ENCODE results near the gene SNX5.
"Not testable (repeated sequence)": the region's sequence is repeated elsewhere in the genome, so short reads cannot be mapped to it uniquely, and the experiment has no call there.

Gene SNX5

GRCh38 chr20:17971300-17972013 is 2.9 kb upstream of the SNX5 start:
- Histone ChIP-seq H3K9ac (ENCODE audit: low read depth, low read length) (peak overlapping the region; percentile 95), H3K4me1 (ENCODE audit: insufficient read depth, low read length) (peaks cover 10% of the 10 kb centered on the region), H3K9me3 (ENCODE audit: control insufficient read depth, insufficient read depth, low read length) (no peaks in the 10 kb centered on the region), H3K36me3 (ENCODE audit: insufficient read depth, low read length) (peaks cover 7% of the 10 kb centered on the region; the same call in 1 of the 2 replicates)

DNA sequence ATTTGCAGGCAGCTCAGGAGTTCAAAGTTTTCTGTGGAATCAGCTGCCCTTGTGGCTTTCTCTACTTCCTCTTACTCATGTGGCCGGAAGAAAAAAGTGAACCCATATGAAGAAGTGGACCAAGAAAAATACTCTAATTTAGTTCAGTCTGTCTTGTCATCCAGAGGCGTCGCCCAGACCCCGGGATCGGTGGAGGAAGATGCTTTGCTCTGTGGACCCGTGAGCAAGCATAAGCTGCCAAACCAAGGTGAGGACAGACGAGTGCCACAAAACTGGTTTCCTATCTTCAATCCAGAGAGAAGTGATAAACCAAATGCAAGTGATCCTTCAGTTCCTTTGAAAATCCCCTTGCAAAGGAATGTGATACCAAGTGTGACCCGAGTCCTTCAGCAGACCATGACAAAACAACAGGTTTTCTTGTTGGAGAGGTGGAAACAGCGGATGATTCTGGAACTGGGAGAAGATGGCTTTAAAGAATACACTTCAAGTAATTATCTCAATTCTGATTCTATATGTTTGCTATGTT is 1.4 kb upstream of the SNX5 start:
- Histone ChIP-seq H3K9ac (ENCODE audit: low read depth, low read length) (peak overlapping the region; percentile 95), H3K9me3 (ENCODE audit: control insufficient read depth, insufficient read depth, low read length) (no peaks in the 10 kb centered on the region), H3K4me1 (ENCODE audit: insufficient read depth, low read length) (peaks cover 19% of the 10 kb centered on the region), H3K36me3 (ENCODE audit: insufficient read depth, low read length) (no peaks in the 10 kb centered on the region)

- H3K4me1 ChIP-seq (ENCODE audit: insufficient read depth, low read length): peaks cover 25% of the 10 kb centered on the region
Observed at GRCh38 chr20:17969278-17969883, 787 bp upstream of the SNX5 start.

DNA sequence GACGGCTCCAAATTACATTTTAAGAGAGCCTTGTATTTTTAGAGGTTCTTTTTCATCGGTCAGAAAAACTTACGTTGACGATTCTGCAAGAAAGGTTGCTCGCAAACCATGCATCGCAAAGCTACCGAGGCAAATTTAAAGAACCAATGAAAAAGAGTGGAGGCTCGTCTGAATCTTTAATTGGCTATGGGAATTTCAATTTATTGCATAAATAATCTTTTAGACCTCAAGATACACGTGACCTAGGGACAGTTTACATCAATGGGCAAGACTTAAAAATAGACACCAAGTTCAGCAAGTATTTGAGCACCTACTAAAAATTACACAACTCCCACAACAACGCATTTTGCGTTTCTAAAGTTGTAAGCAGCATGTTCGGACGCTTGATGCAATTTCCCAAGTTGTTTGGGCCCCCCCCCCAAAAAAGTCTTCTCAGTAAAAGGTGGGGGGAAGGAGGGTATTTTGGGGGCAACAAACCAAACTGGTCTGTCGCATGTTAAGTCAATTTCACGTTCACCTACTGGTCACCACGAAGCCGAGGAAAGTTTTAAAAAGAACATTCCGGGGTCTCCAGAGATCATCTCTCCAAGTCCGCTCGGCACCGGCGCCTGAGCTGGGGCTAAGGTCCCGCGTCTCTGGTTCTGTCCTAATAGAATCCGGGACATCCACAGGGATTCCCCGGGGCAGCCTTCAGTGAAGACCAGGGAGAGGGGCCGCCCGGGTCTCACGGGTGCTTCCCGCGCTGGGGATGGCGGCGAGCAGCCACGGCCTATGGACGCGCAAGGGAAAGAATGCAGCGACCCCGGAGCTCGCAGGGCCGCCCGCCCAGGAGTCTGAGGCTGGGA is 851 bp downstream of the SNX5 start:
- H3K4me1 ChIP-seq (ENCODE audit: insufficient read depth, low read length): peaks cover 32% of the 10 kb centered on the region
- peak overlapping the region; percentile 95 for H3K9ac ChIP-seq (ENCODE audit: low read depth, low read length)
- H3K36me3 ChIP-seq (ENCODE audit: insufficient read depth, low read length): peaks cover 3% of the 10 kb centered on the region; the same call in 1 of the 2 replicates
- H3K9me3 ChIP-seq (ENCODE audit: control insufficient read depth, insufficient read depth, low read length): no peaks in the 10 kb centered on the region

More at GRCh38 chr20:17969278-17969883, 787 bp upstream of the SNX5 start:
- H3K36me3 ChIP-seq (ENCODE audit: insufficient read depth, low read length): no peaks in the 10 kb centered on the region
- H3K9ac ChIP-seq (ENCODE audit: low read depth, low read length): peak overlapping the region; percentile 95
- H3K9me3 ChIP-seq (ENCODE audit: control insufficient read depth, insufficient read depth, low read length): no peaks in the 10 kb centered on the region

DNA sequence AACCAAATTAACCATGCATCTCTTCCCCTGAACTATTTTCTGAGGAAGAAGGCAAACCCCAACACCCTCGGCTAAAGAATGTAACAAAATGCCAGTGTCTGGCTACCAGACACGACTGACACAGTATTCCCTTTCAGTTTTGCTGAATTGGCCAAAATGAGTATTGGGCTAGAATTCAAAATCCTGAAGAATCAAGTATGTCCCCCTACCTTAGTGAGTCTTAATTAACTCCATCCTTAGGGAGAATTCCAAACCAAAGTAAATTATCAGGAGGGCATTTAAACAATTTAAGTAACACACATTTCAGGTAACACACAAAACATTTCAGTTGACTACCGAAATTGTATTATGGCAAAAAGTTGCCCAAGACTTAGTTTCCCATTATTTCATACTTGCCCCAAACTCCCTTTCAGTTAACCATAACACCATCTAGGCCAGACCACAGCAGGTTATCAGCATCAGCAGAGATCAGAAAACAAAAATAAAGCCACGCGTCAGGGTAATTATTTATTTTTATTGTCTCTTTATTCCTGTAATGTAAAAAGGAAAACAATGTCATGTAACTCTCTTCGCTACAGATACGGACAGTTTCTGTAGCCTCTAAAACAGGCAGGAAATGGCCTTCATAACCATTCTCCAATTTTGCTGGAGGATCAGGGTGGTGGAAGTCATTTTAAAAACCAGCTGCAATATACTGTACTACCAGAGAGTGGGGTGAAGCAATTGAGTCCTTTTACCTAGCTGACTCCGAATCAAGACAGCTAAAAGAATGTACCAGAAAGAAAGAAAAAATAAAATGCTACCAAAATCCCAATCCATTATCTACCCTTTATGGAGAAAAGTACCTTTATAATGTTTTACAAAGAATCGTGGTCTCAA is 1.9 kb downstream of the SNX5 start:
- Histone ChIP-seq H3K36me3 (ENCODE audit: insufficient read depth, low read length) (peaks cover 3% of the 10 kb centered on the region; the same call in 1 of the 2 replicates), H3K9ac (ENCODE audit: low read depth, low read length) (peak overlapping the region; percentile 95), H3K4me1 (ENCODE audit: insufficient read depth, low read length) (peaks cover 33% of the 10 kb centered on the region), H3K9me3 (ENCODE audit: control insufficient read depth, insufficient read depth, low read length) (no peaks in the 10 kb centered on the region)

DNA sequence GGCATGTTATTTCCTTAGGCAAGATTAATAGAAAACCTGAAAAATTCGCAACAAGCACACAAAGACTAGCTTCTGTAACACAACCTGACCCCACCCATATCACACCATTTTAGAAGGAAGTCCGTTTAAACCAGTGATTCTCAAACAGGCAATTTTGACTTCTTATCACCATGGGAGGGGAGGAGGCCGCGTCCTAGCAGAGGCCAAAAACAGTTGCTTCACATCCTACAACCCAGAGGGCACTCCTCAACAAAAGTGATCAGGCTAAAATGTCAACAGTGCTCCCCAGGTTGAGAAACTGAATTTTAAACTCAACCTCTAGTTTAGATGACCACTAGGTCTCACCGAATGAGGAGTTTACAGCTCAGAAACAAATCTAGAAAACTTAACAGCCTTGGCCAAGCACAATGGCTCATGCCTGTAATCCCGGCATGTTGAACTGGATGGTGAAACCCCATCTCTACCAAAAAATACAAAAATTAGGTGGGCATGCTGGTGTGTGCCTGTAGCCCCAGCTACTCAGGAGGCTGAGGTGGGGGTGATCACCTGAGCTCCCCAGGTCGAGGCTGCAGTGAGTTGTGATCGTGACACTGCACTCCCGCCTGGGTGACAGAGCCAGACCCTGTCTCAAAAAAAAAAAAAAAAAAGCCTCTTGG is 3.4 kb downstream of the SNX5 start:
- peaks cover 3% of the 10 kb centered on the region; the same call in 1 of the 2 replicates for H3K36me3 ChIP-seq (ENCODE audit: insufficient read depth, low read length)
- H3K9me3 ChIP-seq (ENCODE audit: control insufficient read depth, insufficient read depth, low read length): no peaks in the 10 kb centered on the region
- peaks cover 42% of the 10 kb centered on the region for H3K4me1 ChIP-seq (ENCODE audit: insufficient read depth, low read length)
- H3K9ac ChIP-seq (ENCODE audit: low read depth, low read length): peak overlapping the region; percentile 95; the same call in 1 of the 2 replicates

DNA sequence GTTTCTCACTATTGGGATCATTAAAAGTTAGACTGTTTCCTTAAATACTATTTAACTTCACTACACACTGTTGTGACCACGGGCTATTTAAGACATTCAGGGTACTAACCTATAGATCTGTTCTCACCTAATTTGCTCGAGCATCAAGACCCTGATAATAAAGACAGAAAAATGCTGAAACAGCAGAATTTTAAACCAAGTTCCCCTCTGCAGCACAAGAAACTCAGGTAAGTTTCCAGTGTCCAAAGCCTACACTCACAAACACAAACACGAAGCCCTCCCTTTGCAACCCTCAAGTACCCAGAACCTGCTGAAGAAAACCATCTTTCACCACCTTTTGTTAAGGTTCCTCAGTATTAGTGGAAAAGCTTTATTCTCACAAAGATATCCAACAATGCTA is 4.0 kb downstream of the SNX5 start:
- Histone ChIP-seq H3K36me3 (ENCODE audit: insufficient read depth, low read length) (peaks cover 3% of the 10 kb centered on the region; the same call in 1 of the 2 replicates), H3K9me3 (ENCODE audit: control insufficient read depth, insufficient read depth, low read length) (no peaks in the 10 kb centered on the region), H3K4me1 (ENCODE audit: insufficient read depth, low read length) (peaks cover 44% of the 10 kb centered on the region), H3K9ac (ENCODE audit: low read depth, low read length) (no peak overlapping the region)

DNA sequence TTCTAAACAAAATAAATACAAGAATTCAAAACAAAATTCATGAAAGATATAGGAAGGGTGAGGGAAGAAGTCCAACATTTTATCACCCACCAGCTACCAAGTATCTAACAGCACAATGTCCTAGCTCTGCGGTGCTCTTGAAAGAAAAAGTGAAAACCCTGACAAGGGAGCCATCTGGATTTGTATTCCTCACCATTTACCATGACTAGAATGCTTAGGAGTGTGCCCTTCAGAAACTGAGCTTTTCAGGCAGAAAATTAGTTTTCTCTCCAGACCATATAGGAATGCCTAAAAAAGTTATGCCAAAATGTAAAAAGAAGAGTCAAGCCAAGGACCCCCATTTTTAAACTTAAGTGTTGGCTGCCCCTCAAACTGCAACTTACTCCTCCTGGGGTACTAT is 4.5 kb downstream of the SNX5 start:
- no peak overlapping the region for H3K9ac ChIP-seq (ENCODE audit: low read depth, low read length)
- H3K4me1 ChIP-seq (ENCODE audit: insufficient read depth, low read length): peaks cover 50% of the 10 kb centered on the region
- no peaks in the 10 kb centered on the region for H3K9me3 ChIP-seq (ENCODE audit: control insufficient read depth, insufficient read depth, low read length)
- H3K36me3 ChIP-seq (ENCODE audit: insufficient read depth, low read length): peaks cover 3% of the 10 kb centered on the region; the same call in 1 of the 2 replicates

- Histone ChIP-seq H3K9ac (ENCODE audit: low read depth, low read length) (no peak overlapping the region), H3K4me1 (ENCODE audit: insufficient read depth, low read length) (peaks cover 50% of the 10 kb centered on the region), H3K36me3 (ENCODE audit: insufficient read depth, low read length) (peaks cover 3% of the 10 kb centered on the region; the same call in 1 of the 2 replicates), H3K9me3 (ENCODE audit: control insufficient read depth, insufficient read depth, low read length) (no peaks in the 10 kb centered on the region)
Observed at GRCh38 chr20:17963114-17963897, 5.3 kb downstream of the SNX5 start.

DNA sequence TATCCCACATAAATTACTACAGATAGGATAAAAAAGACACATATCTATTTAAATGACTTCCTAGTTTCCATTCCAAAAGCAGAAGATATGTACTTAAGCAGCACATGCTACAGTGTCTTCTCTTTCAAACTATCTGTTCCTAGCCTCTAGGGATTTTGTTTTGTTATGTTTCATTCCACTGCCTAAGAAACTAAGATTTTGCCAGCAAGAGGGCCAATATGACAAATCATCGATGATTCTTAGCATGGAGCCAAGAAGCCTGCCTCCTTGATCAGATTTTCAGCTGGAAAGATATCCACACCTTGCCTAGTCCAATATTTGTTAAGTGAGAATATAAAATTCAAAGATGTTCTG is 7.0 kb downstream of the SNX5 start:
- peaks cover 10% of the 10 kb centered on the region; the same call in 1 of the 2 replicates for H3K36me3 ChIP-seq (ENCODE audit: insufficient read depth, low read length)
- H3K9ac ChIP-seq (ENCODE audit: low read depth, low read length): no peak overlapping the region

GRCh38 chr20:17960927-17961586 is 7.5 kb downstream of the SNX5 start:
- H3K9me3 ChIP-seq (ENCODE audit: control insufficient read depth, insufficient read depth, low read length): no peaks in the 10 kb centered on the region
- peaks cover 15% of the 10 kb centered on the region for H3K36me3 ChIP-seq (ENCODE audit: insufficient read depth, low read length)
- no peak overlapping the region for H3K9ac ChIP-seq (ENCODE audit: low read depth, low read length)
- peaks cover 50% of the 10 kb centered on the region for H3K4me1 ChIP-seq (ENCODE audit: insufficient read depth, low read length)

More for the DNA sequence above, 7.0 kb downstream of the SNX5 start:
- no peaks in the 10 kb centered on the region for H3K9me3 ChIP-seq (ENCODE audit: control insufficient read depth, insufficient read depth, low read length)
- peaks cover 50% of the 10 kb centered on the region for H3K4me1 ChIP-seq (ENCODE audit: insufficient read depth, low read length)

- Histone ChIP-seq H3K36me3 (ENCODE audit: insufficient read depth, low read length) (peaks cover 19% of the 10 kb centered on the region), H3K4me1 (ENCODE audit: insufficient read depth, low read length) (peaks cover 45% of the 10 kb centered on the region)
- H3K9me3 ChIP-seq (ENCODE audit: control insufficient read depth, insufficient read depth, low read length); H3K9ac ChIP-seq (ENCODE audit: low read depth, low read length): not testable (repeated sequence)
Observed at GRCh38 chr20:17960400-17960885, 8.2 kb downstream of the SNX5 start.
